Hepatocyte (in vitro differentiated cells): Measurements from ENCODE around the gene SYTL1.

Experiments used
- CTCF ChIP-seq: fragments of 200-600 bp; sonication (generic); IDR thresholded peaks from 2 replicates; pipeline ENCODE4 v1.5.1; 2016; ENCODE audit warnings: antibody characterized with exemption, mild to moderate bottlenecking; ENCODE audit not compliant: poor library complexity
- EZH2 ChIP-seq: fragments of 200-600 bp; sonication (generic); IDR thresholded peaks from 2 replicates; pipeline ENCODE4 v1.6.1; 2016; ENCODE audit warnings: antibody characterized with exemption, mild to moderate bottlenecking, borderline replicate concordance

GRCh38 chr1:27335506-27336422 lies 6.1 kb upstream of the SYTL1 start:
- TF ChIP-seq CTCF (no peak), EZH2 (no peak)
